CD4-positive, alpha-beta T cell treated with Interleukin-4 for 1 hour (primary cell): ENCODE results near the gene ZBTB39.
"Not testable (repeated sequence)": the region's sequence is repeated elsewhere in the genome, so short reads cannot be mapped to it uniquely, and the experiment has no call there.

Source experiments
- DNase-seq, 2 donors: peaks; one replicate each; pipeline ENCODE4 v3.0.0-alpha.2; 2020 to 2022

The ZBTB39 gene

GRCh38 chr12:56978397-56979138 lies 27.8 kb downstream of the ZBTB39 start:
- no peak for DNase-seq

GRCh38 chr12:56977361-56977760 lies 29.0 kb downstream of the ZBTB39 start:
- not testable (repeated sequence) for DNase-seq

GRCh38 chr12:56974224-56974623 lies 32.1 kb downstream of the ZBTB39 start:
- not testable (repeated sequence) for DNase-seq

- DNase-seq: not testable (repeated sequence)
Measured at GRCh38 chr12:56968910-56969309, 37.4 kb downstream of the ZBTB39 start.

GRCh38 chr12:56965997-56966642 lies 40.2 kb downstream of the ZBTB39 start:
- DNase-seq: not testable (repeated sequence)

GRCh38 chr12:56965124-56965523 lies 41.2 kb downstream of the ZBTB39 start:
- not testable (repeated sequence) for DNase-seq

- DNase-seq: not testable (repeated sequence)
Measured at GRCh38 chr12:56963557-56963956, 42.8 kb downstream of the ZBTB39 start.

GRCh38 chr12:56962247-56962646 lies 44.1 kb downstream of the ZBTB39 start:
- DNase-seq: not testable (repeated sequence)

- DNase-seq: no peak
Measured at GRCh38 chr12:56958422-56958821, 47.9 kb downstream of the ZBTB39 start.

- no peak for DNase-seq
Measured at GRCh38 chr12:56957229-56958052, 48.9 kb downstream of the ZBTB39 start, which contains the start of gene RDH16. TSS of gene RDH16 (minus strand) at chr12:56957608. CDS start at chr12:56957462, 146 bp downstream.

- DNase-seq: no peak
Measured at GRCh38 chr12:56955631-56956256, 50.6 kb downstream of the ZBTB39 start.

GRCh38 chr12:56954958-56955355 lies 51.4 kb downstream of the ZBTB39 start:
- DNase-seq: no peak

- no peak for DNase-seq
Measured at GRCh38 chr12:56954057-56954957, 52.0 kb downstream of the ZBTB39 start.

- DNase-seq: no peak
Measured at GRCh38 chr12:56953314-56953713, 53.0 kb downstream of the ZBTB39 start.

- DNase-seq: no peak
Measured at GRCh38 chr12:56951582-56952339, 54.6 kb downstream of the ZBTB39 start.

GRCh38 chr12:56948881-56949280 lies 57.5 kb downstream of the ZBTB39 start:
- DNase-seq: no peak
